ENCODE data around the gene MAN2C1.

- TF ChIP-seq POLR2A (IDR thresholded peaks at IDR 0.05) (no peak), CTCF (IDR thresholded peaks at IDR 0.05) (peak; percentile 29 to 84 (median 62))
Measured at GRCh38 chr15:75307778-75308390, 60.5 kb downstream of the MAN2C1 start.

Data from body of pancreas (tissue), 4 donors.